ENCODE data around the gene CHDH. TPM values are rescaled to one million over a fixed set of nuclear protein-coding genes. Genes with fewer than 3 reads are reported as not detected.

Gene CHDH
- total and polyA plus RNA-seq, 10 donors = 0.19 to 4.9 (median 0.62) TPM

- TF ChIP-seq CTCF (IDR thresholded peaks at IDR 0.05 in 8 of 11, conservative IDR thresholded peaks at IDR 0.05 in 3 of 11) = no peak
- no peak for TF ChIP-seq POLR2A (IDR thresholded peaks at IDR 0.05)
- TF ChIP-seq POLR2AphosphoS5 (IDR thresholded peaks at IDR 0.05) = no peak
- DNase-seq = no peak
- H3K4me3 ChIP-seq = no peak overlapping the region
- no peaks in the 10 kb centered on the region for H3K9me3 ChIP-seq
- peaks cover 0 to 55% (median 0%) of the 10 kb centered on the region in 6 donors for H3K36me3 ChIP-seq
- WGBS, 5 donors = 91 to 98% (median 94%) methylated on average over 4 to 5 of the region's 5 CpGs
- H3K27ac ChIP-seq = no peak overlapping the region
- intact Hi-C loops (cut with DNase I; ENCODE audit: low total_unique reads) = no loop called here
- no peaks in the 10 kb centered on the region for H3K4me1 ChIP-seq
- peaks cover 0 to 31% (median 0%) of the 10 kb centered on the region in 7 donors for H3K27me3 ChIP-seq (replicated peaks in 1 of 7)
These were observed 26.1 kb downstream of the CHDH start for GRCh38 chr3:53820084-53820483.

GRCh38 chr3:53819163-53819868 lies 26.9 kb downstream of the CHDH start:
- H3K27ac ChIP-seq = no peak overlapping the region
- 84 to 91% (median 90%) methylated on average over 14 of the region's 14 CpGs for WGBS, 5 donors
- peak; percentile 56 for DNase-seq
- intact Hi-C loops (cut with DNase I; ENCODE audit: low total_unique reads) = no loop called here
- H3K36me3 ChIP-seq = peaks cover 0 to 59% (median 0%) of the 10 kb centered on the region in 6 donors
- H3K27me3 ChIP-seq (replicated peaks in 1 of 7) = peaks cover 0 to 31% (median 0%) of the 10 kb centered on the region in 7 donors
- H3K4me1 ChIP-seq = no peaks in the 10 kb centered on the region
- TF ChIP-seq CTCF (IDR thresholded peaks at IDR 0.05 in 8 of 11, conservative IDR thresholded peaks at IDR 0.05 in 3 of 11) (no peak), POLR2A (IDR thresholded peaks at IDR 0.05) (no peak), POLR2AphosphoS5 (IDR thresholded peaks at IDR 0.05) (no peak)
- H3K9me3 ChIP-seq = no peaks in the 10 kb centered on the region
- no peak overlapping the region for H3K4me3 ChIP-seq

- no peak for DNase-seq
- WGBS, 5 donors = 78 to 87% (median 80%) methylated on average over 9 to 14 of the region's 14 CpGs
- no peaks in the 10 kb centered on the region for H3K4me1 ChIP-seq
These were observed 27.7 kb downstream of the CHDH start for GRCh38 chr3:53818221-53819162.

More at GRCh38 chr3:53818221-53819162, 27.7 kb downstream of the CHDH start:
- peaks cover 0 to 59% (median 0%) of the 10 kb centered on the region in 6 donors for H3K36me3 ChIP-seq
- intact Hi-C loops (cut with DNase I; ENCODE audit: low total_unique reads) = no loop called here
- H3K27ac ChIP-seq = no peak overlapping the region
- H3K27me3 ChIP-seq (replicated peaks in 1 of 7) = peaks cover 0 to 31% (median 0%) of the 10 kb centered on the region in 7 donors
- H3K4me3 ChIP-seq = no peak overlapping the region
- TF ChIP-seq CTCF (IDR thresholded peaks at IDR 0.05 in 8 of 11, conservative IDR thresholded peaks at IDR 0.05 in 3 of 11) (no peak), POLR2AphosphoS5 (IDR thresholded peaks at IDR 0.05) (no peak), POLR2A (IDR thresholded peaks at IDR 0.05) (no peak)
- no peaks in the 10 kb centered on the region for H3K9me3 ChIP-seq
